CD4-positive, alpha-beta T cell treated with Interleukin-10 for 1 hour (primary cell): ENCODE data around the gene TSPAN32.

Experiments
- DNase-seq: peaks from one replicate; pipeline ENCODE4 v3.0.0-alpha.2; 2020

Gene TSPAN32, protein sequence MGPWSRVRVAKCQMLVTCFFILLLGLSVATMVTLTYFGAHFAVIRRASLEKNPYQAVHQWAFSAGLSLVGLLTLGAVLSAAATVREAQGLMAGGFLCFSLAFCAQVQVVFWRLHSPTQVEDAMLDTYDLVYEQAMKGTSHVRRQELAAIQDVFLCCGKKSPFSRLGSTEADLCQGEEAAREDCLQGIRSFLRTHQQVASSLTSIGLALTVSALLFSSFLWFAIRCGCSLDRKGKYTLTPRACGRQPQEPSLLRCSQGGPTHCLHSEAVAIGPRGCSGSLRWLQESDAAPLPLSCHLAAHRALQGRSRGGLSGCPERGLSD

GRCh38 chr11:2301631-2302305 is at the start of gene TSPAN32, which contains the start of gene C11orf21:
Gene TSPAN32, plus strand, starts transcription at chr11:2302013. Its CDS starts 137 bp downstream, at chr11:2302150.
Gene C11orf21, minus strand, starts transcription at chr11:2301918. Its CDS starts 110 bp downstream, at chr11:2301808.
- peak; percentile 82 for DNase-seq

- DNase-seq: no peak
These were observed 49.8 kb upstream of the TSPAN32 start for GRCh38 chr11:2252018-2252417.

GRCh38 chr11:2256293-2256913 is 45.4 kb upstream of the TSPAN32 start:
- no peak for DNase-seq

DNA sequence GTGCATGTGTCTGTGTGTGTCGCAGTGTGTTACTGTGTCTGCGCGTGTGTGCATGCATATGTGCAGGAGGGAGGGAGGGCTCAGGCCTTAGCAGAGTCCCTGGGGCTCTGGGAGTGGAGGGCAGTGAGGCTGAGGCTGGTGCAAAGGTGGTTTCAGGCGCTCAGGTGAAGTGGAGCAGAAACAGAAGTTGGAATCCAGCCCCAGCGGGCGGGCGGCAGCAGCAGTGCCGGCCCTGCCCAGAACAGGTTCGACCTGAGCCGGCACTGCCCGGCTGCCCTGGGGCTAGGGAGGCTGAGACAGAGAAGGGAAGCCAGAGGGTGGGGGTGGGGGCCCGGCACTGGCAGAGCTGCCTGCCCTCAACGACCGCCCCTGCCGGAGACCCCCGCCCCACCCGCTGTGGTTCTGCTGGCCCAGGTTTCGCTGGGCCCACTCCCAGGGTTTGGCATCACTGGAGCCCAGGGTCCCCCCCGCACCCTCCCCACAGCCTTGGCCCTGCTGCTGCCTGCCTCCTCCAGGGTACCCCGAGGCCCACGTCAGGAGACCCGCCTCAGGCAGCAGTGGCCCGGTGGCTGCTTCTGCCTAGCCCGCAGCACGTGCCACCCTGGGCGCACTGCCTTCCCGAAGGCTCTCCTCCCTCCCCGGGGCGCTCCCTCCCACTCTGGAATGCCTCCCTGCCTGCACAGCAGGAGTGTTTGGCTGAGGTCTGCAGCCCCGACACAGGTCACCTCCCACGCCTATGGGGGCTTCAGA is 44.7 kb upstream of the TSPAN32 start:
- no peak for DNase-seq

DNA sequence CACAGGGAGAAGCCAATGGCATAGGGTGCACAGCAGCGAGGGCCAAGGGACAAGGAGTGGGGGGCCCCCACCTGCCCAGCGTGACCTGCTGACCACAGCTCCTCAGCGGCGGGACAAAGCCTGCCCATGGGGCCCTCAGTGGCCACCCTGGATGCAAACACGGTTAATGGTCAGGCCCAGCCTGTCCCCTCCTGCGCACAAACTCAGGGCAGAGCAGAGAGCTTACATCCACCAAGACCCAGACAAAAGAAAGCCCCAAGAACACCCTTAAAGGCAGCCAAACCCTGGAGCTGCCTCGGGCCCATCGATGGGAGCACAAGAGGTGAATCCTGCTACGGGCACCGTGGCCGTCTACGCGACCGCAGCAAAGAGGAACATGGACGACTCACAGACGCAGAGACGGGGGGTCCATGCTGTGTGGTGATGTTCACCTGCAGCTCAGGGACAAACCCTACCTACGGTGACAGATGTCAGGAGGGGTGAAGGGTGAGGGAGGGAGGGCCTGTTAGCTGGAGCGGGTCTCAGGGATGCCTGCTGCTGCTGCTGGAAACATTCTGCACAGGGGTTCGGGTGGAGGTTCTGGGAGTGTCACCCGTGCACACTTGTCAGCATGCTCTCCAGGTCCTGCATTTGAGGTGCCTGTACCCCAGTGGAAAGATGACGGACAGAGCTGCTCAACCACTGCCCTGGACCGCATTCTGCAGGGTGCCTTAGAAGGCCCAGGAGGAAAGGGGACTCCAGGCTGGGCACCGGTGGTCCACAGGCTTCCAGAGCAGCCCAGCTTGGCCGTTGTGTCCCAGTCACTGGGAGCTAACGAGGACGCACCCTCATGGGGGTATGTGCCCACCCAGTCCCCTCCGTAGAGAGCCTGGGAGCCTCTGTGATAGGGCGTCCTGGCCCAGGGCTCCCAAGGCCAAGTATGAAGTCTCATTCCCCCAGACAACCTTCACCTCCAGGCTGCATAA is 43.0 kb upstream of the TSPAN32 start:
- DNase-seq: no peak

- no peak for DNase-seq
These were observed 42.4 kb upstream of the TSPAN32 start for GRCh38 chr11:2259466-2259830.

DNA sequence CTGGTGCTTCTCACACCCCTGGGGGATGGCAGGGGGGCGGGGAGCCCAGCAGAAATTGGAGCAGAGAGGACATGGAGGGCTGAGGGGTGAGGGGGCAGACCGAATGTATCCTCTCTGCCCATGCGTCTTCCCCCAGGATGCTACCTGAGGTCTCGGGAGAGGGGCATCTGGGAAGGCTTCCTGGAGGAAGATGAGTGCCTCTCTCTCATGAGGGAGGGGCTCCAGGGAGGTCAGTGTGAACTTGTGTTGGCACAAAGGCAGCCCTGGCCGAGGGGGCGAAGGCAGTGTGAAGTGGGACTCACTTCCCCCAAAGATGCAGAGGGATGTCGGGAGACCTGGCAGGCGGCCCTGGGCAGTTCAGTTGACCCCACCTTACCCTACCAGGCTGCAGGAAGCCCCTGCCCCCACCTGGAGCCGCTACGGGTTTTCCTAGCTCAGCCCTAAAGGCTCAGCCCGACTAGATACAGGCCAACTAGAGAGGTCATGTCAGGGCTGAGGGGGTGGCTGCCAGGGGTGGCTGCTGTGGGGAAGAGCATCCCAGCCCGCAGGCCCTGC is 41.8 kb upstream of the TSPAN32 start:
- no peak for DNase-seq

- no peak for DNase-seq
These were observed 41.1 kb upstream of the TSPAN32 start for GRCh38 chr11:2260491-2261364.

GRCh38 chr11:2261436-2262230 is 40.2 kb upstream of the TSPAN32 start:
- DNase-seq: no peak

DNA sequence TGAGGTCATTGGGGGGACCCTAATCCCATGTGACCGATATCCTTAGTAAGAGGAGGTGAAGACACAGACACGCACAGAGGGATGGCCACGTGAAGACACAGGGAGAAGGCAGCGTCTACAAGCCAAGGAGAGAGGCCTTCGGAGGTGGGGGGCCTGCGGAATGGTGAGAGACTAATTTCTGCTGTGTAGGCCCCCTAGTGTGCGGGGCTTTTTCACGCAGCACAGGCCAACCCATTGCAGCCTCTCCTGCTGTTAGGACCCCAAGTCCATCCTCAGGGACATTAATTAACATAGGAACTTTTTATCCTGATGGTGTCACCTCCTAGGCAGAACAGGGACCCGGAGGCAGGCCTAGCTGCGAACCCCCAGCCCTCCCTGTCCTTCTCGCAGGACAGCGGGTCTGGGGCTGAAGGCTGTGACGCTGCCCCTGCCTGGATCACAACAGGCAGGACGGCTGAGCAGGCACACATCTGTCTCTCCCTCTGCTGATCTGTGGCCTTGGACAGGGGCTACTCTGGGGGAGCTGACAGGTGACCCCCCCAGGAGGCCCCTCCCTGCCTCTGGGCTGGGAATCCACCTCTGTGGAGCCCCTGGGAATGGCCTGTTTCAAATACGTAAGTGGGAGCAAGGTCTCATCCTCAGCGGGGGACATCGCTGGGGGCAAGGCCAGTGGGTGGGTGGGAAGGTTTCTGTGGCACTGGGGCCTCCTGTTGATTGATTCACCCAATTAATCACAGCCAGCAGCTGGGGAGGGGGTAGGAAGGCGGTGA is 39.3 kb upstream of the TSPAN32 start:
- no peak for DNase-seq

- DNase-seq: no peak
These were observed 38.7 kb upstream of the TSPAN32 start for GRCh38 chr11:2263071-2263565.

- no peak for DNase-seq
These were observed 38.0 kb upstream of the TSPAN32 start for GRCh38 chr11:2263724-2264360.

DNA sequence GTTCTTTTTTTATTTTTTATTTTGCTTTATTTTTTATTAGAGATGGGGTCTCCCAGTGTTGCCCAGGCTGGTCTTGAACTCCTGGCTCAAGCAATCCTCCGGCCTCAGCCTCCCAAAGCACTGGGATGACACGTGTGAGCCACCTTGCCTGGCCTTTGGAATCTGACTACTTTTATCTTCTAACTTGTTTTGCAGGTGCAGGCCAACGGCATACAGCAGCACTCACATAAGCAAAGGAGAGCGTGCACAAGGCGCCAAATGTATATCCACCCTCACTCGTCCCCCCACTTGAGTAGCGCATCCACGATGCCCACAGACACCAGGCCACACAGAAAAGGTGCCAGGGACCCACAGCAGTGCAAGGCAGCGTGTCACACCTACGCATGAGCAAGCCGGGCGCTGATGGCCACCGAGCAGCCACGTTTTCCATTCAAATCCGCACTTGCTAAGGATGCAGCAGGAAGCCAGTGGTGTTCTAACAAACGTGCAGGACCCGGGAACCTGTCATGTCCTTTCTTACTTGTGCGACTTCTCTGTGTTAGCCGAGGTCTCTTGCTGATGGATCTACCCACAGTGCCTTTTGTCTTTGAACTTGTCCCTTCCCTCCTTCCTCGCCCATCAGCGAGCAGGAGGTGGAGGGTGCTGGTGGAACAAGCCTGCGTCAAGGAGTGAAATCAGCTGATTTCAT is 37.3 kb upstream of the TSPAN32 start:
- DNase-seq: no peak

GRCh38 chr11:2265396-2265795 is 36.4 kb upstream of the TSPAN32 start:
- DNase-seq: peak; percentile 24

DNA sequence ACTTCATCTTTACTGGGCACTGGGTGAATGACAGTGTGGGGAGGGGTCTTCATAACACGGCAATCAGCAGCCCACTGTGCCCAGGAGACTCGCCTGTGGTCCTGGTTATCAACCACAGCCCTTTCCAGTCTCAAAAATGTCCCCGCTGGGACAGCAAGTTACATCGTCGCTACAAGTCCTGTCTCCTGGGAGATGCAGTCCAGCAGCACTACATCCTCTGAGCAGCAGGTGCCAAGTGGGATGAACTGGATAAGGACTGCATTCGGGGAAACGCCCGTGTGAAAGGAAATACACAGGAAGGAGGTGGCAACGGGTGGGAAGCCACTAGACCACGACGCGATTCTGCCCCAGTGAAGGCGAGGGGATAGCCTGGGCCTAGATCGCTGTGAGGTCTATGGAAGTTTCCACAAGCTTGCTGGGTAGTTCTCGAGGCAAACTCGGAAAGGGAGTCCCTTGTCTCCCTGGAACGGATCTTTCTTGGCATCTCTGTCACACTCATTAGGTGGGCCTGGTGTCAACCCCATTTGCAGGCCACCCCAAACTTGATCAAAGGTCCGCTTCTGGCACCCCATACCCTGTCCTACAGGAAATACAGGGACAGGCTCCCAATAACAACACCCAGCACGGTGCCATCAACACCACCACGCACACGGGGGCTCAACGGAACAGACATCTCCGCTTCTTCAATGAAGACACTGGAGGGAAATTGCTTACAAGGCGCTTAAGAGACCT is 35.8 kb upstream of the TSPAN32 start:
- no peak for DNase-seq

DNA sequence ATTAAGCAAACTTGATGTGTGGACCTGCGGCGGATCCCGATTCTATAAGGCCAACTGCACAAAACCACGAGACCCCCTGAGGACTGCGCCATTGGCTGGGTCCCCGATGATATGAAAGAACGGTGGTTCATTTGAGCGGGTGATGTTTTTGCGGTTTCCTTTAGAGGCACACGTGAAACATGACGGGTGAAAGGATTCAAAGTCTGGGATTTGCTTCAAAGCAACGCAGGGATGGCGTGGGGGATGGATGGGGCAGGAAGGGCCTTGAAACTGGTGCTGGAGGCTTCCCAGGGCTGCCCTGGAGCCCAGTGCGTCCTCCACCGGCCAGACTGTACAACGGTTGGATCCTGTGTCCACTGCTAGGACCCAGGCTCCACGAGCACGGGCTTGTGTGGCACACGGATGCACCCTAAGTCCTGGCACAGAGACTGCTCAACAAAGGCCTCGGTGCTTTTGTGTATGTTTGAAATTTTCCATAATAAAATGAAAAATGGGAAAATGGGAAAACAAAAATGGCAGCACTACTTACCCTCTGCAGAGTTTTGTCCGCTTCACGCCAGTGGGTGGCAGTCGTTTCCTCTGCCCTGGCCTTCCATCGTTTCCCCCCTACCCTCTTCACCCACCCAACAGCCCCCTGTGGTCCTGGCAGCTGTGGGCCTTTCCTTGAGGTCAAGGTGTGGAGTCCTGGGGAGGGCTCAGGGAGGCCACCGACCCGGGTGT is 35.1 kb upstream of the TSPAN32 start:
- no peak for DNase-seq
